K562 (cell line): ENCODE data around the gene ZNF30. TPM values are rescaled to one million over a fixed set of nuclear protein-coding genes. Genes with fewer than 3 reads are reported as not detected.

ENCODE experiments used
- ATAC-seq: fragments of 200-7000 bp; cut with Tn5 transposase; 3 replicates; pipeline ENCODE4 v1.9.1; 2020; ENCODE audit warnings: moderate library complexity
- BruUV-seq: library from RNA; stranded (reverse); fragments of 400-500 nt; replicated peaks from 2 replicates; lab custom pipeline; 2021; lab: Mats Ljungman, UMichigan
- CTCF ChIA-PET: fragments of 300-600 bp; formaldehyde crosslinking; extraction: SDS; loops from one replicate; lab custom pipeline; 2021; ENCODE audit warnings: low intra/inter-chr PET ratio; lab: Yijun Ruan, JAX
- POLR2A ChIA-PET: fragments of 300-600, 350-650 bp; sonication (Branson Sonifier 250); formaldehyde crosslinking; extraction: SDS; loops from one replicate; lab custom pipeline; 2021; ENCODE audit warnings: antibody characterized with exemption, inconsistent platforms; lab: Yijun Ruan, JAX
- DNase-seq, 4 experiments: peaks; one replicate each; pipeline versions ENCODE4 v3.0.0 to v3.0.0-alpha.2; 2011 to 2018; ENCODE audit warnings: low spot score in 3 of 4, mixed read lengths in 3 of 4; ENCODE audit errors: extremely low read depth in 1 of 4
- FAIRE-seq: peaks from 2 replicates; lab custom pipeline; 2011; peaks lifted over from hg19 to GRCh38; lab: Jason Lieb, UNC
- H2AFZ ChIP-seq: 2 replicates; pipeline ENCODE4 v1.6.0; 2011; ENCODE audit warnings: low read depth, low read length, control low read depth, inconsistent platforms
- H3K27ac ChIP-seq: fragments of 200-600 bp; 3 replicates; pipeline ENCODE4 v1.8.0; 2011; ENCODE audit warnings: low read depth, mild to moderate bottlenecking, control low read depth, inconsistent platforms, low read length, moderate library complexity, mixed read lengths; ENCODE audit errors: extremely low read depth
- H3K27me3 ChIP-seq, 2 experiments: fragments of 300-600 bp in 1 of 2; 2 replicates in 1 of 2; 3 replicates in 1 of 2; pipeline versions ENCODE4 v1.6.0 to v1.8.0; 2011; ENCODE audit warnings: inconsistent platforms in 2 of 2, low read length in 2 of 2, mild to moderate bottlenecking in 1 of 2, mixed read lengths in 1 of 2, moderate library complexity in 1 of 2; ENCODE audit not compliant: control insufficient read depth in 2 of 2, insufficient read depth in 2 of 2
- H3K36me3 ChIP-seq: fragments of 300-600 bp; 3 replicates; pipeline ENCODE4 v1.8.0; 2011; ENCODE audit warnings: mild to moderate bottlenecking, low read length, inconsistent platforms; ENCODE audit not compliant: control insufficient read depth, insufficient read depth
- H3K4me1 ChIP-seq, 2 experiments: fragments of 200-600 bp in 1 of 2; replicated peaks in 1 of 2; 2 replicates in 1 of 2; 3 replicates in 1 of 2; pipeline versions ENCODE4 v1.5.1 to v1.8.0; 2011; ENCODE audit warnings: inconsistent platforms in 2 of 2, low read length in 2 of 2, mild to moderate bottlenecking in 1 of 2, mixed read lengths in 1 of 2, moderate library complexity in 1 of 2; ENCODE audit not compliant: control insufficient read depth in 2 of 2, insufficient read depth in 2 of 2
- H3K4me2 ChIP-seq: 2 replicates; pipeline ENCODE4 v1.6.1; 2011; ENCODE audit warnings: low read length, control low read depth, inconsistent platforms, mixed read lengths; ENCODE audit not compliant: insufficient read depth
- H3K4me3 ChIP-seq: fragments of 200-600 bp; sonication (generic), shearing (Covaris generic); 2 replicates; pipeline ENCODE4 v1.5.1; 2016; ENCODE audit warnings: control low read depth, inconsistent platforms
- H3K79me2 ChIP-seq: fragments of 200-600 bp; 3 replicates; pipeline ENCODE4 v1.8.0; 2011; ENCODE audit warnings: low read length, inconsistent platforms; ENCODE audit not compliant: control insufficient read depth, insufficient read depth
- H3K9ac ChIP-seq, 2 experiments: 2 replicates each; pipeline versions ENCODE4 v1.6.0 to v1.6.1; 2011; ENCODE audit warnings: low read depth in 2 of 2, low read length in 2 of 2, control low read depth in 1 of 2, inconsistent platforms in 1 of 2, mild to moderate bottlenecking in 1 of 2, mixed read lengths in 1 of 2; ENCODE audit not compliant: insufficient read depth in 1 of 2
- H3K9me1 ChIP-seq: one replicate; pipeline ENCODE4 v1.6.0; 2011; ENCODE audit warnings: inconsistent platforms, mild to moderate bottlenecking, low read length, moderate library complexity; ENCODE audit not compliant: control insufficient read depth, insufficient read depth
- H3K9me3 ChIP-seq: replicated peaks from 2 replicates; pipeline ENCODE4 v1.5.1; 2011; ENCODE audit warnings: low read depth, low read length, inconsistent platforms; ENCODE audit not compliant: control insufficient read depth, insufficient read depth
- H4K20me1 ChIP-seq: replicated peaks from 2 replicates; pipeline ENCODE4 v1.6.1; 2011; ENCODE audit warnings: low read length, inconsistent platforms, mixed read lengths; ENCODE audit not compliant: control insufficient read depth, insufficient read depth
- CGGBP1 ChIP-seq: fragments of 250-450 bp; sonication (Bioruptor Pico); IDR thresholded peaks from 2 replicates; pipeline ENCODE4 v1.9.0; 2021; ENCODE audit warnings: mild to moderate bottlenecking
- GATA2 ChIP-seq: sonication (generic); formaldehyde crosslinking; IDR thresholded peaks from 2 replicates; pipeline ENCODE4 v1.4.0; 2020; ENCODE audit warnings: mild to moderate bottlenecking, missing genetic modification reagents
- IRF2 ChIP-seq: sonication (generic); formaldehyde crosslinking; IDR thresholded peaks from 2 replicates; pipeline ENCODE4 v1.8.1; 2022; ENCODE audit warnings: mild to moderate bottlenecking, missing genetic modification reagents
- KLF13 ChIP-seq: fragments of 450-650 bp; IDR thresholded peaks from 2 replicates; pipeline ENCODE4 v1.6.1; 2016; ENCODE audit warnings: missing genetic modification characterization, low read depth, mild to moderate bottlenecking, missing compliant biosample characterization, moderate library complexity, borderline replicate concordance
- NFXL1 ChIP-seq: fragments of 450-650 bp; formaldehyde crosslinking; IDR thresholded peaks from 2 replicates; pipeline ENCODE4 v1.4.0; 2021; ENCODE audit warnings: mild to moderate bottlenecking
- U2AF1 ChIP-seq: fragments of 200-400 bp; formaldehyde crosslinking; optimal IDR thresholded peaks from 2 replicates; pipeline ENCODE3; 2017; ENCODE audit warnings: mild to moderate bottlenecking, low read depth, low read length, moderate library complexity
- ZBTB26 ChIP-seq: fragments of 450-650 bp; formaldehyde crosslinking; IDR thresholded peaks from 2 replicates; pipeline ENCODE4 v1.4.0; 2022; ENCODE audit warnings: missing genetic modification characterization
- ZNF780A ChIP-seq: fragments of 250-450 bp; sonication (Bioruptor Pico); IDR thresholded peaks from 2 replicates; pipeline ENCODE4 v1.5.0; 2021; ENCODE audit warnings: mild to moderate bottlenecking
- WGBS: fragments of 100-300 bp; shearing (Covaris generic); methylation state at CpG from one replicate; pipeline ENCODE4 v1.1.6; 2016; ENCODE audit warnings: low coverage, mixed read lengths; ENCODE audit not compliant: insufficient coverage; ENCODE audit errors: missing lambda C conversion rate; 5-methylcytosine and 5-hydroxymethylcytosine counted together
- in situ Hi-C: fragments of 300-500 bp; cut with MboI; formaldehyde crosslinking; loops from 4 replicates; pipeline ENCODE4 v1.15.0; 2018; ENCODE audit warnings: inconsistent platforms, mixed read lengths
- intact Hi-C: fragments of 100-400 bp; cut with micrococcal nuclease; formaldehyde crosslinking; loops from 2 replicates; pipeline ENCODE4 v1.14.2; 2022
- polyA plus RNA-seq, 8 experiments: library from polyadenylated mRNA; depleted of rRNA in 4 of 8; stranded (reverse) in 5 of 8; unstranded in 3 of 8; fragments of >200 nt; fragmentation: Nextera tagmentation in 2 of 8; fragmentation: Illumina TruSeq in 1 of 8; extraction: Ambion mirVana in 2 of 8; extraction: Trizol in 1 of 8; gene quantifications; 2 replicates each; pipeline versions ENCODE4 v1.2.1 to v1.2.3, GENCODE V29; 2011 to 2014; ENCODE audit warnings: inconsistent platforms in 1 of 8, missing spikeins in 1 of 8
- total RNA-seq, 7 experiments: library from RNA; depleted of rRNA in 6 of 7; stranded (reverse); fragments of >200 nt in 6 of 7; fragmentation: Illumina TruSeq in 2 of 7; extraction: Trizol in 2 of 7; gene quantifications; 2 replicates each; pipeline versions ENCODE4 v1.2.1 to v1.2.3, GENCODE V29; 2011 to 2021; ENCODE audit warnings: low replicate concordance in 1 of 7

ZNF30 gene
- total and polyA plus RNA-seq, 9 of the 15 experiments (the other 6 are each of a cell fraction or from before 2014, with no cell fraction given), result 7.3 to 13.4 (median 10.6) TPM

GRCh38 chr19:34959021-34959420 lies 32.3 kb downstream of the ZNF30 start:
- in situ Hi-C loops (no loop called here), intact Hi-C loops (no loop called here)
- FAIRE-seq, result no peak
- TF ChIP-seq NFXL1, result no peak
- no peak for TF ChIP-seq ZBTB26 (CRISPR knock-in tag)
- no peaks in the 10 kb centered on the region for H3K9me1 ChIP-seq
- 79% methylated on average over 6 of the region's 7 CpGs for WGBS
- peaks cover 12 to 25% of the 10 kb centered on the region in 2 experiments; a peak in 4 of 5 replicates for H3K4me1 ChIP-seq
- no peaks in the 10 kb centered on the region for H3K27me3 ChIP-seq
- DNase-seq, result no peak
- peaks cover 47% of the 10 kb centered on the region for H3K79me2 ChIP-seq
- H3K9me3 ChIP-seq, result peaks cover 65% of the 10 kb centered on the region
- ChIA-PET POLR2A (no interaction called here), CTCF (no interaction called here)
- no TSS peak for BruUV-seq
- H3K36me3 ChIP-seq, result peaks cover 69% of the 10 kb centered on the region
- H3K4me2 ChIP-seq, result no peak overlapping the region
- no peak overlapping the region for H3K4me3 ChIP-seq
- ATAC-seq, result no peak
- no peaks in the 10 kb centered on the region for H4K20me1 ChIP-seq
- no peak overlapping the region for H3K9ac ChIP-seq
- H3K27ac ChIP-seq, result no peak overlapping the region
- H2AFZ ChIP-seq, result no peak overlapping the region

GRCh38 chr19:34960103-34960805 lies 33.6 kb downstream of the ZNF30 start:
- ATAC-seq, result no peak
- H3K27ac ChIP-seq, result no peak overlapping the region
- H3K27me3 ChIP-seq, result no peaks in the 10 kb centered on the region
- no peak overlapping the region for H3K4me2 ChIP-seq
- 94% methylated on average over 8 of the region's 8 CpGs for WGBS
- peaks cover 12 to 28% of the 10 kb centered on the region in 2 experiments; a peak in 4 of 5 replicates for H3K4me1 ChIP-seq
- FAIRE-seq, result no peak
- POLR2A ChIA-PET, result no interaction called here
- peaks cover 47% of the 10 kb centered on the region for H3K79me2 ChIP-seq
- intact Hi-C loops (no loop called here), in situ Hi-C loops (no loop called here)
- H4K20me1 ChIP-seq, result no peaks in the 10 kb centered on the region
- TF ChIP-seq ZNF780A (CRISPR knock-in tag), result no peak
- no peak for TF ChIP-seq U2AF1
- no peak for TF ChIP-seq KLF13 (tag)
- TF ChIP-seq GATA2 (CRISPR knock-in tag), result 0 out of 2 replicates have a peak, but pooled peaks have one; percentile 14
- TF ChIP-seq CGGBP1 (CRISPR knock-in tag), result no peak
- no peak for TF ChIP-seq IRF2
- TF ChIP-seq, all 486 proteins: peak for 1
- no peaks in the 10 kb centered on the region for H3K9me1 ChIP-seq
- H3K36me3 ChIP-seq, result peaks cover 66% of the 10 kb centered on the region
- H3K4me3 ChIP-seq, result no peak overlapping the region
- BruUV-seq, result no TSS peak
- H3K9me3 ChIP-seq, result peaks cover 62% of the 10 kb centered on the region
- CTCF ChIA-PET, result no interaction called here
- no peak for DNase-seq
- H2AFZ ChIP-seq, result no peak overlapping the region
- no peak overlapping the region for H3K9ac ChIP-seq
